GM12878 (cell line): ENCODE data around the gene AGBL4. TPM values are rescaled to one million over a fixed set of nuclear protein-coding genes. Genes with fewer than 3 reads are reported as not detected.

Experiments
- ATAC-seq: fragments of 200-7000 bp; cut with Tn5 transposase; 3 replicates; pipeline ENCODE4 v1.9.1; 2020; ENCODE audit warnings: mild to moderate bottlenecking, moderate library complexity
- BruUV-seq: library from RNA; stranded (reverse); fragments of 400-500 nt; replicated peaks from 2 replicates; lab custom pipeline; 2021; lab: Mats Ljungman, UMichigan
- CTCF ChIA-PET: fragments of 300-600 bp; sonication (Branson Sonifier 250); formaldehyde crosslinking; extraction: SDS; loops from one replicate; lab custom pipeline; 2021; ENCODE audit warnings: inconsistent platforms; lab: Yijun Ruan, JAX
- POLR2A ChIA-PET: fragments of 350-600 bp; formaldehyde crosslinking; extraction: SDS; loops from one replicate; lab custom pipeline; 2021; ENCODE audit warnings: inconsistent platforms; lab: Charles Lee
- RAD21 ChIA-PET: fragments of 300-600 bp; sonication (Branson Sonifier 250); formaldehyde crosslinking; loops from one replicate; lab custom pipeline; 2023; ENCODE audit warnings: antibody characterized with exemption; ENCODE audit not compliant: unreplicated experiment; lab: Charles Lee
- SMC1A ChIA-PET: fragments of 300-600 bp; sonication (Branson Sonifier 250); formaldehyde crosslinking; loops from one replicate; lab custom pipeline; 2023; ENCODE audit not compliant: unreplicated experiment, uncharacterized antibody; lab: Charles Lee
- DNase-seq: peaks from one replicate; pipeline ENCODE4 v3.0.0-alpha.2; 2011; ENCODE audit warnings: low read depth, low spot score
- FAIRE-seq: peaks from 3 replicates; lab custom pipeline; 2011; peaks lifted over from hg19 to GRCh38; lab: Jason Lieb, UNC
- H2AFZ ChIP-seq: 2 replicates; pipeline ENCODE4 v1.6.0; 2011; ENCODE audit warnings: low read depth, low read length, control low read depth; ENCODE audit not compliant: control insufficient read depth
- H3K27ac ChIP-seq: 2 replicates; pipeline ENCODE4 v1.5.1; 2011; ENCODE audit warnings: control low read depth; ENCODE audit not compliant: control insufficient read depth, insufficient read depth
- H3K27me3 ChIP-seq, 2 experiments: replicated peaks in 1 of 2; 2 replicates each; pipeline versions ENCODE4 v1.6.0 to v1.6.1; 2011; ENCODE audit warnings: low read length in 1 of 2; ENCODE audit not compliant: control insufficient read depth in 2 of 2, insufficient read depth in 2 of 2
- H3K36me3 ChIP-seq, 2 experiments: 2 replicates each; pipeline ENCODE4 v1.5.1; 2011; ENCODE audit warnings: low read length in 1 of 2; ENCODE audit not compliant: control insufficient read depth in 2 of 2, insufficient read depth in 2 of 2
- H3K4me1 ChIP-seq: 2 replicates; pipeline ENCODE4 v1.6.1; 2011; ENCODE audit warnings: mild to moderate bottlenecking, low read length, moderate library complexity, mixed read lengths; ENCODE audit not compliant: control insufficient read depth, insufficient read depth
- H3K4me2 ChIP-seq: 2 replicates; pipeline ENCODE4 v1.6.0; 2011; ENCODE audit warnings: control low read depth; ENCODE audit not compliant: control insufficient read depth, insufficient read depth
- H3K4me3 ChIP-seq: fragments of 200-600 bp; sonication (generic); 2 replicates; pipeline ENCODE4 v1.5.1; 2016
- H3K79me2 ChIP-seq: 2 replicates; pipeline ENCODE4 v1.6.0; 2011; ENCODE audit warnings: low read length; ENCODE audit not compliant: control insufficient read depth, insufficient read depth
- H3K9ac ChIP-seq: 2 replicates; pipeline ENCODE4 v1.8.0; 2011; ENCODE audit warnings: low read length, control low read depth, mixed read lengths; ENCODE audit not compliant: control insufficient read depth, insufficient read depth
- H3K9me3 ChIP-seq: replicated peaks from 3 replicates; pipeline ENCODE4 v1.5.1; 2011; ENCODE audit warnings: mild to moderate bottlenecking, low read length; ENCODE audit not compliant: control insufficient read depth, insufficient read depth
- H4K20me1 ChIP-seq: 2 replicates; pipeline ENCODE4 v1.6.0; 2011; ENCODE audit not compliant: control insufficient read depth, insufficient read depth
- BCL11A ChIP-seq: IDR thresholded peaks from 2 replicates; pipeline ENCODE4 v1.6.1; 2011; ENCODE audit warnings: low read depth, low read length
- EED ChIP-seq: sonication (generic); IDR thresholded peaks from 2 replicates; pipeline ENCODE4 v1.6.1; 2016; ENCODE audit warnings: antibody characterized with exemption, low read depth
- FOXK2 ChIP-seq: fragments of 450-650 bp; IDR thresholded peaks from 2 replicates; pipeline ENCODE4 v1.6.1; 2017; ENCODE audit warnings: mild to moderate bottlenecking, moderate library complexity
- HCFC1 ChIP-seq: fragments of 150-350 bp; IDR thresholded peaks from 2 replicates; pipeline ENCODE4 v1.6.1; 2014; ENCODE audit warnings: low read length
- KDM1A ChIP-seq: fragments of 200-600 bp; sonication (generic); IDR thresholded peaks from 2 replicates; pipeline ENCODE4 v1.6.1; 2016; ENCODE audit warnings: borderline replicate concordance
- PAX5 ChIP-seq: IDR thresholded peaks from 2 replicates; pipeline ENCODE4 v1.6.1; 2011; ENCODE audit warnings: low read depth, low read length, borderline replicate concordance
- PAX8 ChIP-seq: fragments of 450-650 bp; IDR thresholded peaks from 2 replicates; pipeline ENCODE4 v1.6.1; 2017; ENCODE audit warnings: mild to moderate bottlenecking, moderate library complexity
- RBBP5 ChIP-seq: fragments of 200-600 bp; sonication (generic); conservative IDR thresholded peaks from 2 replicates; pipeline ENCODE4 v1.6.1; 2016
- RCOR1 ChIP-seq: conservative IDR thresholded peaks from 2 replicates; pipeline ENCODE4 v1.6.1; 2012; ENCODE audit warnings: low read depth, low read length, improper control_type of control experiment
- SRF ChIP-seq, 2 experiments: IDR thresholded peaks; 2 replicates each; pipeline ENCODE4 v1.6.1; 2011; ENCODE audit warnings: low read depth in 2 of 2, low read length in 2 of 2, mild to moderate bottlenecking in 1 of 2, moderate library complexity in 1 of 2
- TARDBP ChIP-seq: IDR thresholded peaks from 2 replicates; pipeline ENCODE4 v1.6.1; 2016; ENCODE audit warnings: borderline replicate concordance
- ZNF217 ChIP-seq: fragments of 450-650 bp; IDR thresholded peaks from 2 replicates; pipeline ENCODE4 v1.6.1; 2017; ENCODE audit warnings: antibody characterized with exemption, mild to moderate bottlenecking
- ZNF24 ChIP-seq: fragments of 450-650 bp; IDR thresholded peaks from 2 replicates; pipeline ENCODE4 v1.6.1; 2017; ENCODE audit warnings: antibody characterized with exemption, mild to moderate bottlenecking
- ZNF622 ChIP-seq: fragments of 450-650 bp; IDR thresholded peaks from 2 replicates; pipeline ENCODE4 v1.6.1; 2017; ENCODE audit warnings: mild to moderate bottlenecking, inconsistent platforms
- WGBS: methylation state at CpG from one replicate; pipeline ENCODE4 v1.1.6; 2016; ENCODE audit warnings: low lambda C conversion rate; ENCODE audit not compliant: insufficient replicate concordance, insufficient coverage; ENCODE audit errors: missing lambda C conversion rate; 5-methylcytosine and 5-hydroxymethylcytosine counted together
- in situ Hi-C: fragments of 300-500 bp; cut with MboI; formaldehyde crosslinking; loops from 9 replicates; pipeline ENCODE4 v1.14.3; 2018; ENCODE audit warnings: mixed read lengths
- intact Hi-C: fragments of 100-400 bp; cut with micrococcal nuclease; formaldehyde crosslinking; loops from one replicate; pipeline ENCODE4 v1.14.2; 2022; ENCODE audit not compliant: unreplicated experiment
- polyA plus RNA-seq, 11 experiments: library from polyadenylated mRNA; depleted of rRNA in 4 of 11; unstranded in 6 of 11; stranded (reverse) in 5 of 11; fragments of >200 nt; fragmentation: Nextera tagmentation in 4 of 11; fragmentation: Illumina TruSeq in 1 of 11; extraction: Ambion mirVana in 4 of 11; extraction: Trizol in 1 of 11; gene quantifications; 1 replicate in 1 of 11; 2 replicates in 10 of 11; pipeline versions ENCODE4 v1.2.1 to v1.2.3, GENCODE V29; 2011 to 2016; ENCODE audit warnings: inconsistent platforms in 2 of 11, missing spikeins in 2 of 11, low read depth in 1 of 11
- total RNA-seq, 4 experiments: library from RNA; depleted of rRNA in 3 of 4; stranded (reverse); fragments of >200 nt in 3 of 4; fragmentation: Illumina TruSeq in 1 of 4; extraction: Trizol in 1 of 4; gene quantifications; 2 replicates each; pipeline versions ENCODE4 v1.2.1 to v1.2.3, GENCODE V29; 2013 to 2021

AGBL4 gene
- total and polyA plus RNA-seq, 10 of the 15 experiments (the other 5 are each of a cell fraction or from before 2014, with no cell fraction given): 0.31 TPM; not detected in 9

GRCh38 chr1:48932366-48932765, 1091.4 kb downstream of the AGBL4 start:
- FAIRE-seq: no peak
- no peaks in the 10 kb centered on the region for H3K36me3 ChIP-seq

GRCh38 chr1:48931506-48932192, 1092.1 kb downstream of the AGBL4 start:
- no peaks in the 10 kb centered on the region for H3K4me1 ChIP-seq
- DNase-seq: no peak
- no peaks in the 10 kb centered on the region; the same call in 1 of the 2 replicates for H4K20me1 ChIP-seq
- ChIA-PET CTCF (interaction anchor here (0.7 kb wide), 1 partner anchor 1403 kb away, joined by 4 read pairs; no protein-coding TSS in a partner anchor), SMC1A (no interaction called here), RAD21 (no interaction called here), POLR2A (no interaction called here)
- 19% methylated on average over 7 of the region's 7 CpGs for WGBS
- no peak for FAIRE-seq
- H3K9ac ChIP-seq: no peak overlapping the region
- H3K9me3 ChIP-seq: no peaks in the 10 kb centered on the region
- intact Hi-C loops (no loop called here), in situ Hi-C loops (no loop called here)
- no peak overlapping the region for H3K27ac ChIP-seq
- H3K4me3 ChIP-seq: no peak overlapping the region
- no peak overlapping the region for H2AFZ ChIP-seq
- H3K79me2 ChIP-seq: no peaks in the 10 kb centered on the region
- no peak for TF ChIP-seq ZNF217
- TF ChIP-seq RBBP5: no peak
- TF ChIP-seq ZNF24: no peak
- no peak for TF ChIP-seq SRF (IDR thresholded peaks at IDR 0.05; ENCODE audit: low read depth in 2 of 2, low read length in 2 of 2)
- TF ChIP-seq HCFC1: no peak
- no peak for TF ChIP-seq PAX5
- TF ChIP-seq TARDBP: no peak
- no peak for TF ChIP-seq EED
- TF ChIP-seq PAX8: no peak
- TF ChIP-seq BCL11A: no peak
- no peak for TF ChIP-seq KDM1A
- no peak for TF ChIP-seq RCOR1
- TF ChIP-seq FOXK2: no peak
- no TSS peak for BruUV-seq
- no peaks in the 10 kb centered on the region for H3K36me3 ChIP-seq
- no peaks in the 10 kb centered on the region for H3K27me3 ChIP-seq
- no peak overlapping the region for H3K4me2 ChIP-seq
- ATAC-seq: no peak

More at GRCh38 chr1:48932366-48932765, 1091.4 kb downstream of the AGBL4 start:
- WGBS: 0% methylated on average over 1 of the region's 1 CpG
- ChIA-PET POLR2A (no interaction called here), CTCF (interaction anchor here (0.7 kb wide), 1 partner anchor 1402 kb away, joined by 4 read pairs; no protein-coding TSS in a partner anchor), SMC1A (no interaction called here), RAD21 (no interaction called here)
- in situ Hi-C loops: no loop called here
- DNase-seq: no peak
- intact Hi-C loops: no loop called here
- BruUV-seq: no TSS peak
- no peaks in the 10 kb centered on the region for H3K9me3 ChIP-seq
- TF ChIP-seq ZNF622: no peak
- H3K27ac ChIP-seq: no peak overlapping the region
- no peak overlapping the region for H3K4me2 ChIP-seq
- H3K9ac ChIP-seq: no peak overlapping the region
- no peaks in the 10 kb centered on the region for H3K4me1 ChIP-seq
- ATAC-seq: no peak
- H3K27me3 ChIP-seq: no peaks in the 10 kb centered on the region
- H4K20me1 ChIP-seq: no peaks in the 10 kb centered on the region; the same call in 1 of the 2 replicates
- no peak overlapping the region for H2AFZ ChIP-seq
- no peak overlapping the region for H3K4me3 ChIP-seq
- no peaks in the 10 kb centered on the region for H3K79me2 ChIP-seq
